SK-N-SH (cell line): Measurements from ENCODE around the gene FRS2. TPM values are rescaled to one million over a fixed set of nuclear protein-coding genes. Genes with fewer than 3 reads are reported as not detected.

Experiments
- CTCF ChIA-PET: fragments of 300-600, 350-600 bp; formaldehyde crosslinking; extraction: SDS; loops from one replicate; lab custom pipeline; 2021; lab: Yijun Ruan, JAX
- POLR2A ChIA-PET: fragments of 350-600 bp; sonication (Branson Sonifier 250); formaldehyde crosslinking; extraction: SDS; loops from one replicate; lab custom pipeline; 2020; ENCODE audit warnings: antibody characterized with exemption, inconsistent platforms; lab: Yijun Ruan, JAX
- DNase-seq: peaks from one replicate; pipeline ENCODE4 v3.0.0; 2012
- H2AFZ ChIP-seq: fragments of 200-600 bp; sonication (generic); 2 replicates; pipeline ENCODE4 v1.8.1; 2016; ENCODE audit warnings: antibody characterized with exemption, mild to moderate bottlenecking, low read depth
- H3F3A ChIP-seq: fragments of 200-600 bp; sonication (generic); replicated peaks from 2 replicates; pipeline ENCODE3; 2016; ENCODE audit warnings: antibody characterized with exemption, mild to moderate bottlenecking; ENCODE audit not compliant: insufficient read depth
- H3K27ac ChIP-seq, 2 experiments: fragments of 200-500 bp in 1 of 2; fragments of 200-600 bp in 1 of 2; sonication (Bioruptor generic) in 1 of 2; sonication (generic), shearing (Covaris generic) in 1 of 2; 2 replicates each; pipeline versions ENCODE4 v1.5.1 to v1.6.1; 2014 to 2016; ENCODE audit warnings: low read depth in 2 of 2, inconsistent platforms in 1 of 2, low read length in 1 of 2, mild to moderate bottlenecking in 1 of 2, mixed read lengths in 1 of 2
- H3K27me3 ChIP-seq: fragments of 200-600 bp; sonication (generic), shearing (Covaris generic); 2 replicates; pipeline ENCODE4 v1.6.1; 2016; ENCODE audit warnings: mixed run types; ENCODE audit not compliant: insufficient read depth
- H3K36me3 ChIP-seq, 2 experiments: fragments of 200-500 bp in 1 of 2; fragments of 200-600 bp in 1 of 2; sonication (Bioruptor generic) in 1 of 2; sonication (generic) in 1 of 2; replicated peaks in 1 of 2; 2 replicates each; pipeline versions ENCODE3 to v1.5.1; 2014 to 2016; ENCODE audit warnings: low read length in 1 of 2, mild to moderate bottlenecking in 1 of 2; ENCODE audit not compliant: insufficient read depth in 2 of 2, control insufficient read depth in 1 of 2
- H3K4me1 ChIP-seq, 2 experiments: fragments of 200-500 bp in 1 of 2; fragments of 200-600 bp in 1 of 2; sonication (Bioruptor generic) in 1 of 2; sonication (generic), shearing (Covaris generic) in 1 of 2; 2 replicates each; pipeline versions ENCODE4 v1.5.1 to v1.6.1; 2014 to 2016; ENCODE audit warnings: low read depth in 1 of 2, low read length in 1 of 2, mixed run types in 1 of 2; ENCODE audit not compliant: insufficient read depth in 2 of 2, control insufficient read depth in 1 of 2
- H3K4me2 ChIP-seq: fragments of 200-600 bp; sonication (generic), shearing (Covaris generic); 2 replicates; pipeline ENCODE4 v1.6.1; 2017; ENCODE audit warnings: mixed run types
- H3K4me3 ChIP-seq, 2 experiments: fragments of 200-500 bp in 1 of 2; fragments of 200-600 bp in 1 of 2; sonication (Bioruptor generic) in 1 of 2; sonication (generic), shearing (Covaris generic) in 1 of 2; 2 replicates each; pipeline versions ENCODE4 v1.5.1 to v1.8.1; 2014 to 2016; ENCODE audit warnings: low read depth in 2 of 2, inconsistent platforms in 1 of 2, low read length in 1 of 2, mild to moderate bottlenecking in 1 of 2, mixed read lengths in 1 of 2, moderate library complexity in 1 of 2
- H3K79me2 ChIP-seq: fragments of 200-600 bp; sonication (generic); 2 replicates; pipeline ENCODE4 v1.8.1; 2017; ENCODE audit warnings: mild to moderate bottlenecking; ENCODE audit not compliant: insufficient read depth
- H3K9ac ChIP-seq: fragments of 200-600 bp; sonication (generic); 2 replicates; pipeline ENCODE4 v1.6.1; 2017; ENCODE audit warnings: mixed run types
- H3K9me2 ChIP-seq: fragments of 200-600 bp; sonication (generic); 2 replicates; pipeline ENCODE4 v1.6.1; 2017; ENCODE audit warnings: mixed run types
- H3K9me3 ChIP-seq: fragments of 200-600 bp; sonication (generic); 2 replicates; pipeline ENCODE4 v1.6.1; 2017; ENCODE audit warnings: mixed run types, mild to moderate bottlenecking, moderate library complexity
- H4K20me1 ChIP-seq: fragments of 200-600 bp; sonication (generic); 2 replicates; pipeline ENCODE4 v1.6.1; 2017; ENCODE audit warnings: mild to moderate bottlenecking, mixed run types; ENCODE audit not compliant: insufficient read depth
- CHD2 ChIP-seq: fragments of 150-350 bp; IDR thresholded peaks from 2 replicates; pipeline ENCODE4 v1.6.1; 2018; ENCODE audit warnings: low read length; ENCODE audit not compliant: partially characterized antibody
- EP300 ChIP-seq, 2 experiments: IDR thresholded peaks; 2 replicates each; pipeline versions ENCODE4 v1.4.0 to v1.6.1; 2012; ENCODE audit warnings: borderline replicate concordance in 1 of 2, low read depth in 1 of 2, low read length in 1 of 2
- EZH2phosphoT487 ChIP-seq: fragments of 200-600 bp; sonication (generic); IDR thresholded peaks from 2 replicates; pipeline ENCODE4 v1.6.1; 2017; ENCODE audit warnings: low read depth, mixed run types, mild to moderate bottlenecking, antibody characterized with exemption, moderate library complexity, borderline replicate concordance
- FOXJ3 ChIP-seq: sonication (generic); formaldehyde crosslinking; IDR thresholded peaks from 2 replicates; pipeline ENCODE4 v1.5.1; 2020; ENCODE audit warnings: mild to moderate bottlenecking, missing genetic modification reagents
- GABPA ChIP-seq: IDR thresholded peaks from 2 replicates; pipeline ENCODE4 v1.4.0; 2012; ENCODE audit warnings: low read depth, mild to moderate bottlenecking
- GATA2 ChIP-seq: sonication (generic); formaldehyde crosslinking; IDR thresholded peaks from 2 replicates; pipeline ENCODE4 v1.5.0; 2020; ENCODE audit warnings: mild to moderate bottlenecking, missing genetic modification reagents
- JUND ChIP-seq: IDR thresholded peaks from 2 replicates; pipeline ENCODE4 v1.4.0; 2012
- MEF2A ChIP-seq: IDR thresholded peaks from 2 replicates; pipeline ENCODE4 v1.4.0; 2012; ENCODE audit warnings: low read depth, borderline replicate concordance
- NFIC ChIP-seq: IDR thresholded peaks from 2 replicates; pipeline ENCODE4 v1.4.0; 2012; ENCODE audit warnings: borderline replicate concordance
- NRF1 ChIP-seq: IDR thresholded peaks from 2 replicates; pipeline ENCODE4 v1.6.1; 2012; ENCODE audit warnings: low read depth, mild to moderate bottlenecking, low read length
- RCOR1 ChIP-seq: fragments of 150-350 bp; IDR thresholded peaks from 2 replicates; pipeline ENCODE4 v1.6.1; 2017; ENCODE audit warnings: antibody characterized with exemption, low read length
- RFX5 ChIP-seq: IDR thresholded peaks from 2 replicates; pipeline ENCODE4 v1.6.1; 2012; ENCODE audit warnings: mild to moderate bottlenecking, improper control_type of control experiment, low read length
- SIN3A ChIP-seq: IDR thresholded peaks from 2 replicates; pipeline ENCODE4 v1.6.1; 2012; ENCODE audit warnings: low read depth, mild to moderate bottlenecking, low read length, moderate library complexity, borderline replicate concordance
- SMC3 ChIP-seq: IDR thresholded peaks from 2 replicates; pipeline ENCODE4 v1.6.1; 2012; ENCODE audit warnings: low read depth, low read length, improper control_type of control experiment
- TEAD4 ChIP-seq: IDR thresholded peaks from 2 replicates; pipeline ENCODE4 v1.4.0; 2012; ENCODE audit warnings: mild to moderate bottlenecking, borderline replicate concordance; ENCODE audit not compliant: insufficient read depth
- polyA plus RNA-seq, 3 experiments: library from polyadenylated mRNA; depleted of rRNA; stranded (reverse); fragments of >200 nt; gene quantifications; 2 replicates each; pipeline ENCODE4 v1.2.3, GENCODE V29; 2012
- TF ChIP-seq, protein P1 (sequence below): fragments of 150-350 bp; IDR thresholded peaks from 2 replicates; pipeline ENCODE4 v1.6.1; 2017; ENCODE audit warnings: antibody characterized with exemption, low read length, low read depth, borderline replicate concordance
- TF ChIP-seq, protein P2 (sequence below): fragments of 150-350 bp; IDR thresholded peaks from 2 replicates; pipeline ENCODE4 v1.6.1; 2016; ENCODE audit warnings: mild to moderate bottlenecking, low read depth, low read length
- TF ChIP-seq, protein P3 (sequence below): IDR thresholded peaks from 2 replicates; pipeline ENCODE4; 2012
- TF ChIP-seq, protein P4 (sequence below): IDR thresholded peaks from 2 replicates; pipeline ENCODE4 v1.4.0; 2012; ENCODE audit warnings: low read depth, borderline replicate concordance
- TF ChIP-seq, protein P5 (sequence below): IDR thresholded peaks from 2 replicates; pipeline ENCODE4 v1.4.0; 2012; ENCODE audit warnings: low read depth

The FRS2 gene
- polyA plus RNA-seq, 1 of the 3 experiments (the other 2 are of a cell fraction): 7.1 TPM

DNA sequence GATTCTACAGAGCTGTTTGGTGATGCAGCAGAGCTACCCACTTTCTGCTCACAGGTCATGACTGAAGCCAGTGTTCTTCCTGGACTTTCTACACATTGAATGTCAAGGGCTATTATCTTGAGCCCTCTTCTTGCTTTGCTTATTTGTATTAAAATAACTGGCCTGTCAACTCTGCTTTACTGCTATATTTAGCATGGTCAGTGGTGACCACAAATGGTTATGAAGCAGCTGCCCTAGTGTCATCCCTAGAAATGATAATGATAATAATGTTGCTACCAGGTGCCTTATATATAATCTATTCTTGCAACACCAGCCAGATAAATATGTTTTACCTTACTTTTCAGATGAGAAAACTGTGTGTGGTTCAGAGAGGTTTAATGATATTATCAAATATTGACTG is 143.2 kb downstream of the FRS2 start:
- no peaks in the 10 kb centered on the region; the same call in 1 of the 2 replicates for H3K27me3 ChIP-seq
- H3K79me2 ChIP-seq: no peaks in the 10 kb centered on the region
- H3K27ac ChIP-seq: no peak overlapping the region
- no peaks in the 10 kb centered on the region for H3K4me1 ChIP-seq
- no peak overlapping the region for H2AFZ ChIP-seq
- no peaks in the 10 kb centered on the region for H3K9me2 ChIP-seq
- no peak for DNase-seq
- TF ChIP-seq, protein P1, sequence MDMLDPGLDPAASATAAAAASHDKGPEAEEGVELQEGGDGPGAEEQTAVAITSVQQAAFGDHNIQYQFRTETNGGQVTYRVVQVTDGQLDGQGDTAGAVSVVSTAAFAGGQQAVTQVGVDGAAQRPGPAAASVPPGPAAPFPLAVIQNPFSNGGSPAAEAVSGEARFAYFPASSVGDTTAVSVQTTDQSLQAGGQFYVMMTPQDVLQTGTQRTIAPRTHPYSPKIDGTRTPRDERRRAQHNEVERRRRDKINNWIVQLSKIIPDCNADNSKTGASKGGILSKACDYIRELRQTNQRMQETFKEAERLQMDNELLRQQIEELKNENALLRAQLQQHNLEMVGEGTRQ: no peak
- TF ChIP-seq RCOR1 (no peak), JUND (no peak), RFX5 (no peak), GABPA (no peak), SIN3A (no peak), MEF2A (no peak), SMC3 (no peak), NFIC (no peak), EZH2phosphoT487 (no peak), FOXJ3 (CRISPR knock-in tag) (no peak), CHD2 (no peak), TEAD4 (no peak), EP300 (IDR thresholded peaks at IDR 0.05; ENCODE audit: borderline replicate concordance in 1 of 2, low read depth in 1 of 2, low read length in 1 of 2) (no peak), GATA2 (CRISPR knock-in tag) (no peak), NRF1 (no peak)
- TF ChIP-seq, protein P2, sequence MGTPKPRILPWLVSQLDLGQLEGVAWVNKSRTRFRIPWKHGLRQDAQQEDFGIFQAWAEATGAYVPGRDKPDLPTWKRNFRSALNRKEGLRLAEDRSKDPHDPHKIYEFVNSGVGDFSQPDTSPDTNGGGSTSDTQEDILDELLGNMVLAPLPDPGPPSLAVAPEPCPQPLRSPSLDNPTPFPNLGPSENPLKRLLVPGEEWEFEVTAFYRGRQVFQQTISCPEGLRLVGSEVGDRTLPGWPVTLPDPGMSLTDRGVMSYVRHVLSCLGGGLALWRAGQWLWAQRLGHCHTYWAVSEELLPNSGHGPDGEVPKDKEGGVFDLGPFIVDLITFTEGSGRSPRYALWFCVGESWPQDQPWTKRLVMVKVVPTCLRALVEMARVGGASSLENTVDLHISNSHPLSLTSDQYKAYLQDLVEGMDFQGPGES: no peak
- TF ChIP-seq, protein P3, sequence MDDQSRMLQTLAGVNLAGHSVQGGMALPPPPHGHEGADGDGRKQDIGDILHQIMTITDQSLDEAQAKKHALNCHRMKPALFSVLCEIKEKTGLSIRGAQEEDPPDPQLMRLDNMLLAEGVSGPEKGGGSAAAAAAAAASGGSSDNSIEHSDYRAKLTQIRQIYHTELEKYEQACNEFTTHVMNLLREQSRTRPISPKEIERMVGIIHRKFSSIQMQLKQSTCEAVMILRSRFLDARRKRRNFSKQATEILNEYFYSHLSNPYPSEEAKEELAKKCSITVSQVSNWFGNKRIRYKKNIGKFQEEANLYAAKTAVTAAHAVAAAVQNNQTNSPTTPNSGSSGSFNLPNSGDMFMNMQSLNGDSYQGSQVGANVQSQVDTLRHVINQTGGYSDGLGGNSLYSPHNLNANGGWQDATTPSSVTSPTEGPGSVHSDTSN: no peak
- TF ChIP-seq, protein P4, sequence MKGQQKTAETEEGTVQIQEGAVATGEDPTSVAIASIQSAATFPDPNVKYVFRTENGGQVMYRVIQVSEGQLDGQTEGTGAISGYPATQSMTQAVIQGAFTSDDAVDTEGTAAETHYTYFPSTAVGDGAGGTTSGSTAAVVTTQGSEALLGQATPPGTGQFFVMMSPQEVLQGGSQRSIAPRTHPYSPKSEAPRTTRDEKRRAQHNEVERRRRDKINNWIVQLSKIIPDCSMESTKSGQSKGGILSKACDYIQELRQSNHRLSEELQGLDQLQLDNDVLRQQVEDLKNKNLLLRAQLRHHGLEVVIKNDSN: no peak
- TF ChIP-seq, protein P5, sequence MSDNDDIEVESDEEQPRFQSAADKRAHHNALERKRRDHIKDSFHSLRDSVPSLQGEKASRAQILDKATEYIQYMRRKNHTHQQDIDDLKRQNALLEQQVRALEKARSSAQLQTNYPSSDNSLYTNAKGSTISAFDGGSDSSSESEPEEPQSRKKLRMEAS: no peak
- ChIA-PET CTCF (no interaction called here), POLR2A (no interaction called here)
- no peak overlapping the region for H3K4me3 ChIP-seq
- H3K9me3 ChIP-seq: no peaks in the 10 kb centered on the region
- no peaks in the 10 kb centered on the region for H3K36me3 ChIP-seq
- no peak overlapping the region for H3K4me2 ChIP-seq
- no peak overlapping the region for H3K9ac ChIP-seq
- H3F3A ChIP-seq: no peaks in the 10 kb centered on the region
- no peaks in the 10 kb centered on the region for H4K20me1 ChIP-seq
